ENCODE data around the gene GPC6.

The GPC6 gene

DNA sequence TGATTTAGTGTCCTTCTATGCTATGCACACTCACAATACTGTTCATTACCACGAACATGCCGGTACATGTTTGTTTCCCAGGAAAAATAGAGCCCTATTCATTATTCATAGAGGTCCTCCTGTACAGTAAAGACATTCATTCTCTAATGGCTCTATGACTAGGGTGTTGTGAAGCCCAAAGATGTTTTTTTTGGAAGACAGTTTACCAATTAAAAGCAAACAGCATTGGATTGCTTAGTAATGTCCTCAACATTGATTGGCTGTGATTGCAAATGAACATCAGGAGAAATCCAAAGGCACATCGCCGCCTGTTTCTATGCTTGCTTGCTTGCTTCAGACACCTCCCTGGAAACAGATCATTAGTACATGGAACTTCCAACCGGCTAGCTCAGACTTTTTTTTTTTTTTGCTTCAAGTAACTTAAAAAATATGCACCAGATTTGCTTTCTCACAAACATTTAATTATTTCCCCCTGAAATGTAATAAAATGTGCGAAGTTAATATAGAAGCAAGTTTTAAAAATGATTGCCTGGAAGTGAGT lies 8.8 kb upstream of the GPC6 start:
- H3K4me1 ChIP-seq (ENCODE audit: insufficient read depth, low read length), result peaks cover 27% of the 10 kb centered on the region
- H3K9ac ChIP-seq (ENCODE audit: low read depth, low read length), result peak overlapping the region; percentile 34; the same call in 1 of the 2 replicates
- no peak overlapping the region for H3K27ac ChIP-seq (ENCODE audit: low read length)

GRCh38 chr13:93218583-93218982 lies 8.0 kb upstream of the GPC6 start:
- Histone ChIP-seq H3K9ac (ENCODE audit: low read depth, low read length) (0 out of 2 replicates have a peak overlapping the region, but pooled peaks have one; percentile 34), H3K9me3 (ENCODE audit: insufficient read depth, low read depth, low read length) (no peaks in the 10 kb centered on the region), H3K27ac (ENCODE audit: low read length) (no peak overlapping the region), H3K27me3 (ENCODE audit: insufficient read depth, low read length) (no peaks in the 10 kb centered on the region), H3K4me3 (ENCODE audit: low read length) (no peak overlapping the region; the same call in 1 of the 2 replicates), H3K4me1 (ENCODE audit: insufficient read depth, low read length) (peaks cover 29% of the 10 kb centered on the region), H3K36me3 (ENCODE audit: insufficient read depth, low read depth, low read length) (no peaks in the 10 kb centered on the region)

More for the DNA sequence above, 8.8 kb upstream of the GPC6 start:
- H3K36me3 ChIP-seq (ENCODE audit: insufficient read depth, low read depth, low read length), result no peaks in the 10 kb centered on the region
- H3K4me3 ChIP-seq (ENCODE audit: low read length), result peak overlapping the region; percentile 58; the same call in 1 of the 2 replicates
- no peaks in the 10 kb centered on the region for H3K9me3 ChIP-seq (ENCODE audit: insufficient read depth, low read depth, low read length)
- no peaks in the 10 kb centered on the region for H3K27me3 ChIP-seq (ENCODE audit: insufficient read depth, low read length)

GRCh38 chr13:93220073-93220472 lies 6.5 kb upstream of the GPC6 start:
- Histone ChIP-seq H3K9me3 (ENCODE audit: insufficient read depth, low read depth, low read length) (no peaks in the 10 kb centered on the region), H3K4me3 (ENCODE audit: low read length) (no peak overlapping the region), H3K27me3 (ENCODE audit: insufficient read depth, low read length) (no peaks in the 10 kb centered on the region), H3K4me1 (ENCODE audit: insufficient read depth, low read length) (peaks cover 35% of the 10 kb centered on the region), H3K36me3 (ENCODE audit: insufficient read depth, low read depth, low read length) (no peaks in the 10 kb centered on the region), H3K9ac (ENCODE audit: low read depth, low read length) (no peak overlapping the region), H3K27ac (ENCODE audit: low read length) (no peak overlapping the region)

DNA sequence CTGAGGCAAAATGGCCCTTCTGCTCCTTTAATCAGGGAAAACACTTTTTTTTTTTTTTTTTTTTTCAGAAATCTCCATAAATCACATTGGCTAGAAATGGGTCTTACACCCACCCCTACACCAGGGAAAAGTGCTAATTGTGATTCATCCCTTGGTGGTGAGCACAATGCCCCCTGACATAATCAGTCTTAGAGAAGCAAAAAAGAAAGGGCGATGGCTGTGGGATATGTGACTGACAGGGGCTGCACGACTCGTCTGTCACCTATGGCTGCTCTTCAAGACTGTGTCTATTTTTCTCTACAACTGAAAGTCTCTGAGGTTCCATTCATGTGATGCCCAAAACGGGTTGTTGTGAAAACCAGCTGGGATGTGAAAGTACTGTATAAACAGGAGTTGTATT lies 3.6 kb upstream of the GPC6 start:
- no peaks in the 10 kb centered on the region for H3K9me3 ChIP-seq (ENCODE audit: insufficient read depth, low read depth, low read length)
- H3K27ac ChIP-seq (ENCODE audit: low read length), result no peak overlapping the region
- H3K4me1 ChIP-seq (ENCODE audit: insufficient read depth, low read length), result peaks cover 33% of the 10 kb centered on the region
- H3K4me3 ChIP-seq (ENCODE audit: low read length), result no peak overlapping the region
- peaks cover 13% of the 10 kb centered on the region; the same call in 1 of the 2 replicates for H3K27me3 ChIP-seq (ENCODE audit: insufficient read depth, low read length)
- no peak overlapping the region for H3K9ac ChIP-seq (ENCODE audit: low read depth, low read length)
- no peaks in the 10 kb centered on the region for H3K36me3 ChIP-seq (ENCODE audit: insufficient read depth, low read depth, low read length)

DNA sequence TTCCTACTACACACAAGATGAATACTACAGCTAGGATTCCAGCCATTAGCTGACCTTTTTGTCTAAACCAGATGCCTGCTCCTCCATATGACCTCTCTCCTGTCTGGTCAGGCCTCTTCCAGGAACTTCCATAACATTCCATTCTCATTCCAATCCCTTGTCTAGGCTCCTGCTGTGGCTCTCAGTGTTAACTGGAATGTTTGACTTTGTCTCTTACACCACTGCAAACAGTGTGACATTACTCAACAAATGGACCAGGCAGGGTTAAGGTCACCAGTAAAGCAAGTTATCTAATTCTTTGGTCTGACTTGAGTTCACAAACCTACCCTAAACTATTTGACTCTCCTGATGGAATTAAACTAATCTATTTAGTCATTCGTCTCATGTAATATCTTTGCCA lies 2.1 kb upstream of the GPC6 start:
- Histone ChIP-seq H3K9me3 (ENCODE audit: insufficient read depth, low read depth, low read length) (no peaks in the 10 kb centered on the region), H3K27me3 (ENCODE audit: insufficient read depth, low read length) (peaks cover 16% of the 10 kb centered on the region; the same call in 1 of the 2 replicates), H3K27ac (ENCODE audit: low read length) (no peak overlapping the region), H3K4me3 (ENCODE audit: low read length) (peak overlapping the region; percentile 31; the same call in 1 of the 2 replicates), H3K9ac (ENCODE audit: low read depth, low read length) (no peak overlapping the region), H3K4me1 (ENCODE audit: insufficient read depth, low read length) (peaks cover 35% of the 10 kb centered on the region), H3K36me3 (ENCODE audit: insufficient read depth, low read depth, low read length) (no peaks in the 10 kb centered on the region)

DNA sequence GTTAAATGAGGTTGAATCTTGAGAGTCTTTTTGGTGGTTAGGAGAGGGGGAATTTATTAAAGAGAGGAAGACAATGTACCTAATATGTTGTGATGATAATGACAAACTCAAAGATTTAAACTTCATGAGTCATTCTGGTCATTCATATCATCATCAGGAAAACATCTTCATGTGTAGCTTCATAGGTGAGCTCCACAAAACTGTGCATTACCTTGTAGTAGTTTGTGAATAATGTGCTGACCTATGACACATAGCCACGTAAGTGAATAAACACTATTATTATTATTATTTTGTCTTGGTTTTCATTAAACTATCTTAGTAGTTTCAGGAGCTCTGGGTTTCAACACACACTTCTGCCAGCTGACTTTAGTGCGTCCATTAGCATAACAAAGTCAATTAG lies 997 bp upstream of the GPC6 start:
- peaks cover 27% of the 10 kb centered on the region; the same call in 1 of the 2 replicates for H3K27me3 ChIP-seq (ENCODE audit: insufficient read depth, low read length)
- H3K27ac ChIP-seq (ENCODE audit: low read length), result no peak overlapping the region
- peaks cover 42% of the 10 kb centered on the region for H3K4me1 ChIP-seq (ENCODE audit: insufficient read depth, low read length)
- peak overlapping the region; percentile 79 for H3K4me3 ChIP-seq (ENCODE audit: low read length)
- H3K9ac ChIP-seq (ENCODE audit: low read depth, low read length), result no peak overlapping the region
- no peaks in the 10 kb centered on the region for H3K36me3 ChIP-seq (ENCODE audit: insufficient read depth, low read depth, low read length)
- no peaks in the 10 kb centered on the region for H3K9me3 ChIP-seq (ENCODE audit: insufficient read depth, low read depth, low read length)

- Histone ChIP-seq H3K9me3 (ENCODE audit: insufficient read depth, low read depth, low read length) (no peaks in the 10 kb centered on the region), H3K27ac (ENCODE audit: low read length) (no peak overlapping the region), H3K4me1 (ENCODE audit: insufficient read depth, low read length) (peaks cover 42% of the 10 kb centered on the region), H3K4me3 (ENCODE audit: low read length) (peak overlapping the region; percentile 79), H3K36me3 (ENCODE audit: insufficient read depth, low read depth, low read length) (no peaks in the 10 kb centered on the region), H3K9ac (ENCODE audit: low read depth, low read length) (peak overlapping the region; percentile 86; the same call in 1 of the 2 replicates), H3K27me3 (ENCODE audit: insufficient read depth, low read length) (peaks cover 28% of the 10 kb centered on the region; the same call in 1 of the 2 replicates)
These were observed 463 bp upstream of the GPC6 start for GRCh38 chr13:93226065-93226622.

DNA sequence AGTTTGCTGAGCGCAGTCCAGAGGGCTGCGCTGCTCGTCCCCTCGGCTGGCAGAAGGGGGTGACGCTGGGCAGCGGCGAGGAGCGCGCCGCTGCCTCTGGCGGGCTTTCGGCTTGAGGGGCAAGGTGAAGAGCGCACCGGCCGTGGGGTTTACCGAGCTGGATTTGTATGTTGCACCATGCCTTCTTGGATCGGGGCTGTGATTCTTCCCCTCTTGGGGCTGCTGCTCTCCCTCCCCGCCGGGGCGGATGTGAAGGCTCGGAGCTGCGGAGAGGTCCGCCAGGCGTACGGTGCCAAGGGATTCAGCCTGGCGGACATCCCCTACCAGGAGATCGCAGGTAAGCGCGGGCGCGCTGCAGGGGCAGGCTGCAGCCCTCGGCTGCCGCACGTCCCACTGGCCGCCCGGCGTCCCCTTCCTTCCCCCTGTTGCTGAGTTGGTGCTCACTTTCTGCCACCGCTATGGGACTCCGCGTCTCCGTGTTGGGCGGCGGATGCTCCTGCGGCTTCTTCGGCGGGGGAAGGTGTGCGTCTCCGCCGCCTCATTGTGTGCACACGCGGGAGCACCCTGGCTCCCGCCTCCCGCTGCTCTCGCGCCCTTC lies 772 bp downstream of the GPC6 start:
- Histone ChIP-seq H3K27ac (ENCODE audit: low read length) (no peak overlapping the region), H3K36me3 (ENCODE audit: insufficient read depth, low read depth, low read length) (no peaks in the 10 kb centered on the region), H3K9me3 (ENCODE audit: insufficient read depth, low read depth, low read length) (no peaks in the 10 kb centered on the region), H3K9ac (ENCODE audit: low read depth, low read length) (peak overlapping the region; percentile 86), H3K4me3 (ENCODE audit: low read length) (peak overlapping the region; percentile 79), H3K4me1 (ENCODE audit: insufficient read depth, low read length) (peaks cover 47% of the 10 kb centered on the region), H3K27me3 (ENCODE audit: insufficient read depth, low read length) (peaks cover 28% of the 10 kb centered on the region; the same call in 1 of the 2 replicates)

DNA sequence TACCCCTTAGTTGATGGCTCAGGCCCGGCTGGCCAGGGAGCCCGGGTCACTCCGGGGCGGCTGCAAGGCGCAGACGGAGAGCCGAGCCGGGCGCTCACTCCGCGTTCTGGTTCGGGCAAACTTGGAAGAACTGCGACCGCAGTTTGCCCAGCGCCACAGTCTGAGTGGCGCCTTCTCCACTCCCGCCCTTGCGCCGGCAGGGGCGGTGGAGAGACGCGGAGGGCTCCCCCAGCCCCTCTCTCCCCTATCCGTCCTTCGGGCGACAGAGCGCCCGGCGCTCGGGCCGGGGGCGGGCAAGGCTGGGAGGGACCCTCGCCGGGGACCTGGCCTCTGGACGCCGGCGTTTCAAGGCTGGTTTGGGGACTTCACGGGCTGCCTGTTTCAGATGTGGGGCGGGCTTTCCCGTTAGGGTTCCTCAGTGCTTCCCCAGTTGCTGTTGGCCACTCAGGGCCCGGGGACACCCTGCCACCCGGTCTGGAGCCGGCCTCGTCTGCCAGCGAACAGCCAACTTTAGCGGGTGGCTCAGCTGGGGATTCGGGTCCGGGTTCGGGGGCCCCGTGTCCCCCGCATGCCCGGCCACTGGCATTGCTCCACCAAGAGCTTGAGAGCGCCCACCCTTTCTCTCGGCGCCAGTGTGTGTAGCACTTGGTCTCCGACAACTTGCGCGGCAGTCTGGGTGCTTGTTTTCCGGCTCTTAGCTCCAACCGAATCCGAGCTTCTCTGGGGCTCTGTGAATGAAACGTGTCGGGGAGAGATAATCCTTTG lies 1.5 kb downstream of the GPC6 start:
- H3K27me3 ChIP-seq (ENCODE audit: insufficient read depth, low read length), result peaks cover 28% of the 10 kb centered on the region; the same call in 1 of the 2 replicates
- H3K9me3 ChIP-seq (ENCODE audit: insufficient read depth, low read depth, low read length), result no peaks in the 10 kb centered on the region
- no peaks in the 10 kb centered on the region for H3K36me3 ChIP-seq (ENCODE audit: insufficient read depth, low read depth, low read length)
- H3K4me3 ChIP-seq (ENCODE audit: low read length), result peak overlapping the region; percentile 79
- H3K27ac ChIP-seq (ENCODE audit: low read length), result no peak overlapping the region
- peak overlapping the region; percentile 86 for H3K9ac ChIP-seq (ENCODE audit: low read depth, low read length)
- H3K4me1 ChIP-seq (ENCODE audit: insufficient read depth, low read length), result peaks cover 44% of the 10 kb centered on the region

GRCh38 chr13:93228643-93228937 lies 2.0 kb downstream of the GPC6 start:
- no peak overlapping the region for H3K27ac ChIP-seq (ENCODE audit: low read length)
- no peaks in the 10 kb centered on the region for H3K36me3 ChIP-seq (ENCODE audit: insufficient read depth, low read depth, low read length)
- peaks cover 46% of the 10 kb centered on the region for H3K4me1 ChIP-seq (ENCODE audit: insufficient read depth, low read length)
- H3K4me3 ChIP-seq (ENCODE audit: low read length), result peak overlapping the region; percentile 79
- H3K9me3 ChIP-seq (ENCODE audit: insufficient read depth, low read depth, low read length), result no peaks in the 10 kb centered on the region
- H3K27me3 ChIP-seq (ENCODE audit: insufficient read depth, low read length), result peaks cover 28% of the 10 kb centered on the region; the same call in 1 of the 2 replicates
- H3K9ac ChIP-seq (ENCODE audit: low read depth, low read length), result peak overlapping the region; percentile 86; the same call in 1 of the 2 replicates

DNA sequence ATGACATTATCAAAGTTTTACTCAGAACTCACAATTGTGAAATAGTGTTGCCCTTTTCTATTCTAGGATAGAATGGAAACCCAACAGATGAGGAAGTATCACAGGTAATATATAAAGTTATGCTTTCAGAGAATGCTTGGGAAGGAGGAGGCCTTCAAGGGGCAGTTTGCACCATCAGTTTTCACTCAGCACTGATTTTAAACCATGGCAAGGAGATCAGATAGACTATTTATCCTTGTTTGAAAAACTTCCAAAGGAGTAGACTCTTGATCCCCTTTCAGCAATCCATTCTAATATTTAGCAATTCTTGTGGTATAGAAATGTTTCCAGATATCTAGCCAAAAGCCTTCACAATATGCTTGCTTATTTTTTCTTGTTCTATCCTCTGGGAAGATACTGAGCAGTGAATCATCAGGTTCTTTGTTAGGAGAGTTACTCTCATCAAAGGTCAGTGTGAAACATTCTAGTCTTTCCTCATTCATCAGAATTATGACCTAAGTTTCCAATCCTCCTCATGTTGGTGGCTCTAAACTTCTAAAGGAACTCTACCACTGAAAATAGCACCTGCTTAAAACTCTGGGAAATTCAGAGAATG lies 3.8 kb downstream of the GPC6 start:
- Histone ChIP-seq H3K36me3 (ENCODE audit: insufficient read depth, low read depth, low read length) (no peaks in the 10 kb centered on the region), H3K4me3 (ENCODE audit: low read length) (peak overlapping the region; percentile 79), H3K27me3 (ENCODE audit: insufficient read depth, low read length) (peaks cover 28% of the 10 kb centered on the region; the same call in 1 of the 2 replicates), H3K27ac (ENCODE audit: low read length) (no peak overlapping the region), H3K9ac (ENCODE audit: low read depth, low read length) (no peak overlapping the region), H3K4me1 (ENCODE audit: insufficient read depth, low read length) (peaks cover 51% of the 10 kb centered on the region; the same call in 1 of the 2 replicates), H3K9me3 (ENCODE audit: insufficient read depth, low read depth, low read length) (no peaks in the 10 kb centered on the region)
